ENCODE measurements around the gene TNFRSF12A.

The TNFRSF12A gene

GRCh38 chr16:3012828-3013420 is 7.2 kb upstream of the TNFRSF12A start, which contains the start of gene CLDN9:
Gene CLDN9 (plus strand): TSS chr16:3012923. CDS start chr16:3013363, 440 bp downstream.
- no peak for DNase-seq (ENCODE audit: low spot score)

GRCh38 chr16:3013491-3013951 is 6.6 kb upstream of the TNFRSF12A start:
- DNase-seq (ENCODE audit: low spot score): no peak

GRCh38 chr16:3013998-3014690 is 6.0 kb upstream of the TNFRSF12A start:
- no peak for DNase-seq (ENCODE audit: low spot score)

- no peak for DNase-seq (ENCODE audit: low spot score)
Measured at GRCh38 chr16:3014971-3015370, 5.2 kb upstream of the TNFRSF12A start.

GRCh38 chr16:3015865-3016521 is 4.2 kb upstream of the TNFRSF12A start:
- no peak for DNase-seq (ENCODE audit: low spot score)

- no peak for DNase-seq (ENCODE audit: low spot score)
Measured at GRCh38 chr16:3017344-3017743, 2.8 kb upstream of the TNFRSF12A start.

- DNase-seq (ENCODE audit: low spot score): no peak
Measured at GRCh38 chr16:3017794-3018506, 2.2 kb upstream of the TNFRSF12A start, which contains the start of gene CLDN6. Gene CLDN6 (minus strand): TSS chr16:3018183. CDS start chr16:3016021, 2,162 bp downstream.

- no peak for DNase-seq (ENCODE audit: low spot score)
Measured at GRCh38 chr16:3019594-3020246, 448 bp upstream of the TNFRSF12A start.

- peak; percentile 94 for DNase-seq (ENCODE audit: low spot score)
Measured at GRCh38 chr16:3020604-3021448, 658 bp downstream of the TNFRSF12A start.

- DNase-seq (ENCODE audit: low spot score): peak; percentile 88
Measured at GRCh38 chr16:3021449-3022207, 1.5 kb downstream of the TNFRSF12A start.

- peak; percentile 92 for DNase-seq (ENCODE audit: low spot score)
Measured at GRCh38 chr16:3022208-3022683, 2.1 kb downstream of the TNFRSF12A start.

GRCh38 chr16:3022684-3023414 is 2.7 kb downstream of the TNFRSF12A start:
- DNase-seq (ENCODE audit: low spot score): no peak

GRCh38 chr16:3023415-3023668 is 3.2 kb downstream of the TNFRSF12A start:
- peak; percentile 66 for DNase-seq (ENCODE audit: low spot score)

- DNase-seq (ENCODE audit: low spot score): peak; percentile 87
Measured at GRCh38 chr16:3023669-3024478, 3.7 kb downstream of the TNFRSF12A start, which contains the start of the genes HCFC1R1 and THOC6. Gene HCFC1R1 (minus strand): TSS chr16:3023942. CDS start chr16:3023941, 1 bp downstream. Gene THOC6 (plus strand): TSS chr16:3024035. CDS start chr16:3024327, 292 bp downstream.

- no peak for DNase-seq (ENCODE audit: low spot score)
Measured at GRCh38 chr16:3025032-3026002, 5.1 kb downstream of the TNFRSF12A start.

GRCh38 chr16:3026003-3026378 is 5.8 kb downstream of the TNFRSF12A start:
- no peak for DNase-seq (ENCODE audit: low spot score)

All from AG08396 (cell line).